Natural killer cell (primary cell): ENCODE results near the gene MAP3K7CL. TPM values are rescaled to one million over a fixed set of nuclear protein-coding genes. Genes with fewer than 3 reads are reported as not detected.

ENCODE experiments used
- ATAC-seq, 3 donors: fragments of 150-1000 bp in 2 of 3; fragments of 200-7000 bp in 1 of 3; cut with Tn5 transposase; 1 replicate in 1 of 3; 2 replicates in 2 of 3; pipeline ENCODE4 v1.10.0; 2021; ENCODE audit warnings: mild to moderate bottlenecking in 2 of 3, moderate library complexity in 2 of 3
- DNase-seq, 2 donors: peaks; one replicate each; pipeline versions ENCODE4 v3.0.0 to v3.0.0-alpha.2; 2013 to 2021; ENCODE audit warnings: mixed read lengths in 1 of 2
- H3K27ac ChIP-seq: one replicate; pipeline ENCODE4 v1.5.1; 2013; ENCODE audit warnings: mild to moderate bottlenecking, low read length
- H3K27me3 ChIP-seq: one replicate; pipeline ENCODE4 v1.6.1; 2013; ENCODE audit warnings: low read length; ENCODE audit not compliant: control insufficient read depth, insufficient read depth
- H3K36me3 ChIP-seq: one replicate; pipeline ENCODE4 v1.6.1; 2013; ENCODE audit warnings: low read length; ENCODE audit not compliant: control insufficient read depth, insufficient read depth
- H3K4me1 ChIP-seq: one replicate; pipeline ENCODE4 v1.6.1; 2013; ENCODE audit warnings: low read length; ENCODE audit not compliant: control insufficient read depth, insufficient read depth
- H3K4me3 ChIP-seq: one replicate; pipeline ENCODE4 v1.5.1; 2013; ENCODE audit warnings: low read length
- H3K9me3 ChIP-seq: one replicate; pipeline ENCODE4 v1.6.1; 2013; ENCODE audit warnings: low read length; ENCODE audit not compliant: control insufficient read depth, insufficient read depth
- H3K27ac Mint-ChIP-seq, 2 donors: one replicate each; pipeline ENCODE4 v1.8.0; 2022; ENCODE audit warnings: mild to moderate bottlenecking in 2 of 2, mixed read lengths in 2 of 2, moderate library complexity in 1 of 2
- H3K27me3 Mint-ChIP-seq, 2 donors: one replicate each; pipeline ENCODE4 v1.8.0; 2022; ENCODE audit warnings: low read depth in 2 of 2, mixed read lengths in 2 of 2
- H3K36me3 Mint-ChIP-seq: one replicate; pipeline ENCODE4 v1.8.0; 2022; ENCODE audit warnings: mixed read lengths
- H3K4me1 Mint-ChIP-seq, 2 donors: one replicate each; pipeline ENCODE4 v1.8.0; 2022; ENCODE audit warnings: mixed read lengths in 2 of 2
- H3K4me3 Mint-ChIP-seq: one replicate; pipeline ENCODE4 v1.8.0; 2022; ENCODE audit warnings: mild to moderate bottlenecking, moderate library complexity, mixed read lengths
- H3K9me3 Mint-ChIP-seq, 2 donors: one replicate each; pipeline ENCODE4 v1.8.0; 2022; ENCODE audit warnings: mixed read lengths in 2 of 2
- CTCF ChIP-seq: fragments of 200-600 bp; IDR thresholded peaks from one replicate; pipeline ENCODE4 v1.8.0; 2022; ENCODE audit warnings: antibody characterized with exemption
- WGBS: methylation state at CpG from one replicate; pipeline ENCODE4 v1.1.7; 2013; ENCODE audit warnings: missing lambda C conversion rate; ENCODE audit not compliant: insufficient coverage; 5-methylcytosine and 5-hydroxymethylcytosine counted together
- intact Hi-C: fragments of 100-400 bp; cut with micrococcal nuclease; formaldehyde crosslinking; loops from one replicate; pipeline ENCODE4 v1.14.2; 2022
- total RNA-seq, 4 donors: library from RNA; stranded (reverse); fragments of 120-200 nt in 1 of 4; gene quantifications; one replicate each; pipeline versions ENCODE4 v1.2.3 to v1.2.4, GENCODE V29; 2013 to 2022

MAP3K7CL gene
- total RNA-seq, 3 donors from 2014 or later (not counting 1 experiment from before 2014, with no cell fraction given), result 7.0 to 16.3 (median 11.5) TPM

- H3K4me1 ChIP-seq, result no peaks in the 10 kb centered on the region
- ATAC-seq (no peak), DNase-seq (no peak)
- no peaks in the 10 kb centered on the region for H3K9me3 ChIP-seq
- no peak overlapping the region for H3K27ac Mint-ChIP-seq
- no peak overlapping the region for H3K27ac ChIP-seq
- no peaks in the 10 kb centered on the region for H3K27me3 Mint-ChIP-seq
- H3K36me3 ChIP-seq, result no peaks in the 10 kb centered on the region
- no peak overlapping the region for H3K4me3 Mint-ChIP-seq
- 82% methylated on average over 3 of the region's 4 CpGs for WGBS
- H3K9me3 Mint-ChIP-seq, result no peaks in the 10 kb centered on the region
- no peak for TF ChIP-seq CTCF
- no peaks in the 10 kb centered on the region for H3K4me1 Mint-ChIP-seq
- H3K4me3 ChIP-seq, result no peak overlapping the region
- intact Hi-C loops, result no loop called here
- H3K27me3 ChIP-seq, result no peaks in the 10 kb centered on the region
- H3K36me3 Mint-ChIP-seq, result no peaks in the 10 kb centered on the region
Observed at GRCh38 chr21:29217818-29218291, 87.4 kb downstream of the MAP3K7CL start.

- DNase-seq (no peak), ATAC-seq (no peak)
- H3K4me1 Mint-ChIP-seq, result no peaks in the 10 kb centered on the region
- no peak overlapping the region for H3K27ac Mint-ChIP-seq
- intact Hi-C loops, result no loop called here
- H3K4me3 ChIP-seq, result no peak overlapping the region
- no peaks in the 10 kb centered on the region for H3K36me3 Mint-ChIP-seq
- H3K9me3 ChIP-seq, result no peaks in the 10 kb centered on the region
- no peaks in the 10 kb centered on the region for H3K27me3 ChIP-seq
- H3K27ac ChIP-seq, result no peak overlapping the region
- 100% methylated on average over 1 of the region's 1 CpG for WGBS
- H3K4me1 ChIP-seq, result no peaks in the 10 kb centered on the region
- no peaks in the 10 kb centered on the region for H3K9me3 Mint-ChIP-seq
- H3K4me3 Mint-ChIP-seq, result no peak overlapping the region
- H3K27me3 Mint-ChIP-seq, result no peaks in the 10 kb centered on the region
- no peak for TF ChIP-seq CTCF
- no peaks in the 10 kb centered on the region for H3K36me3 ChIP-seq
Observed at GRCh38 chr21:29218749-29219148, 88.3 kb downstream of the MAP3K7CL start.

DNA sequence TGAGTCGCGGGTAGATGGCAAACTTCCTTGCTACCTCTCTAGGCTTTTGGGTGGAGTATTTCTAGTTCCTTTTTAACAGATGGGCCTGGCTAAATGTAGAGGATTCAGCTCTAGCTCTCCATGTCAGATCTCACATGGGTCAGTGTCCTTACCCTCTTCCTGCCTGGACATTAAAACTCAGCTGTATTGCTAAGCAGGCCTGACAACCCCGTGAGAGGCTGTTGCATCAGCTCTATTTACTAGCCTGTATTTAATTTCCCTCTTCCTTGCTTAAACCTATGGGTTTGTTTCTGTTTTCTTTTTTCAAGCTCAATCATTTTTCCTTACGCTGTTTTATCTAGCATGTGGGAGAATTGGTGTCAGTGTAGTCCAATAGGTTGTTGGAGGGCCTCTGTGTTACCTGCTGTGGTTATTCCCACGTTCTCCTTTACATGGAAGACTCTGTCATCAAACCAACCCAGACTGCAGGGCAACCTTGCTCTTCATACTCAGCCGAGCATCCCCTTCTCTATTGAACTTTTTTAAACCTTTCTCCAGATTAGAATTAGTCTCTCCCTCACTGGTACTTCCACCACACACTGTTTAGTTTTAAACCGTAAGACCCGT, 88.8 kb downstream of the MAP3K7CL start:
- Mint-ChIP-seq H3K4me1 (no peaks in the 10 kb centered on the region), H3K27ac (no peak overlapping the region), H3K9me3 (no peaks in the 10 kb centered on the region), H3K27me3 (no peaks in the 10 kb centered on the region), H3K4me3 (no peak overlapping the region), H3K36me3 (no peaks in the 10 kb centered on the region)
- H3K36me3 ChIP-seq, result no peaks in the 10 kb centered on the region
- DNase-seq (no peak), ATAC-seq (no peak)
- no peak overlapping the region for H3K4me3 ChIP-seq
- no peaks in the 10 kb centered on the region for H3K27me3 ChIP-seq
- no peaks in the 10 kb centered on the region for H3K4me1 ChIP-seq
- no peaks in the 10 kb centered on the region for H3K9me3 ChIP-seq
- H3K27ac ChIP-seq, result no peak overlapping the region
- intact Hi-C loops, result no loop called here
- TF ChIP-seq CTCF, result no peak
- WGBS, result 91% methylated on average over 7 of the region's 8 CpGs

- Mint-ChIP-seq H3K27ac (no peak overlapping the region), H3K36me3 (no peaks in the 10 kb centered on the region), H3K4me1 (no peaks in the 10 kb centered on the region), H3K27me3 (peaks cover 2 to 13% of the 10 kb centered on the region in 2 donors), H3K4me3 (no peak overlapping the region), H3K9me3 (no peaks in the 10 kb centered on the region)
- no peak overlapping the region for H3K4me3 ChIP-seq
- H3K4me1 ChIP-seq, result no peaks in the 10 kb centered on the region
- H3K9me3 ChIP-seq, result no peaks in the 10 kb centered on the region
- 100% methylated on average over 3 of the region's 5 CpGs for WGBS
- no peaks in the 10 kb centered on the region for H3K36me3 ChIP-seq
- no peak for TF ChIP-seq CTCF
- DNase-seq, result no peak
- H3K27me3 ChIP-seq, result no peaks in the 10 kb centered on the region
- no peak overlapping the region for H3K27ac ChIP-seq
- no peak for ATAC-seq
- intact Hi-C loops, result no loop called here
Observed at GRCh38 chr21:29221253-29221744, 90.9 kb downstream of the MAP3K7CL start.
